Neural progenitor cell (in vitro differentiated cells): ENCODE results near the gene ARMC3.

Experiments
- EZH2phosphoT487 ChIP-seq: fragments of 200-600 bp; sonication (generic); IDR thresholded peaks from 2 replicates; pipeline ENCODE4 v1.6.1; 2017; ENCODE audit warnings: antibody characterized with exemption
- TF ChIP-seq, protein P1 (sequence below): fragments of 200-600 bp; sonication (generic); IDR thresholded peaks from 2 replicates; pipeline ENCODE4 v1.5.1; 2017; ENCODE audit warnings: antibody characterized with exemption, mild to moderate bottlenecking

DNA sequence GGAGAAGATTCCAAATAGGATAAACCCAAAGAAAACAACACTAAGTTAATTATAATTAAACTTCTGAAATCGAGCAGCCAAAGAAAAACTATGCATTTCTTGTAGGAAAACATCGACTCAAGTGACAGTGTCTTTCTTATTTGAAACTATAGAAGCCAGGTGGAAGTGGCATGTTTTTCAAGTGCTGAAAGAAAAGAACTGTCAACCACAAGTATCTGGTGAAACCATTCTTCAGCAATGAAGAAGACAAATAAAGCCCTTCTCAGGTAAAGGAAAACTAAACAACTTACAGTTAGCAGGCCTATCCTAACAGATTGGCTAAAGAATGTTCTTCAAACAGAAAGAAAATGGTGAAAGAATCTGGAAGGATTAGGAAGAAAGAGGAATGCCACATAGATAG lies 96.1 kb downstream of the ARMC3 start:
- TF ChIP-seq, protein P1, sequence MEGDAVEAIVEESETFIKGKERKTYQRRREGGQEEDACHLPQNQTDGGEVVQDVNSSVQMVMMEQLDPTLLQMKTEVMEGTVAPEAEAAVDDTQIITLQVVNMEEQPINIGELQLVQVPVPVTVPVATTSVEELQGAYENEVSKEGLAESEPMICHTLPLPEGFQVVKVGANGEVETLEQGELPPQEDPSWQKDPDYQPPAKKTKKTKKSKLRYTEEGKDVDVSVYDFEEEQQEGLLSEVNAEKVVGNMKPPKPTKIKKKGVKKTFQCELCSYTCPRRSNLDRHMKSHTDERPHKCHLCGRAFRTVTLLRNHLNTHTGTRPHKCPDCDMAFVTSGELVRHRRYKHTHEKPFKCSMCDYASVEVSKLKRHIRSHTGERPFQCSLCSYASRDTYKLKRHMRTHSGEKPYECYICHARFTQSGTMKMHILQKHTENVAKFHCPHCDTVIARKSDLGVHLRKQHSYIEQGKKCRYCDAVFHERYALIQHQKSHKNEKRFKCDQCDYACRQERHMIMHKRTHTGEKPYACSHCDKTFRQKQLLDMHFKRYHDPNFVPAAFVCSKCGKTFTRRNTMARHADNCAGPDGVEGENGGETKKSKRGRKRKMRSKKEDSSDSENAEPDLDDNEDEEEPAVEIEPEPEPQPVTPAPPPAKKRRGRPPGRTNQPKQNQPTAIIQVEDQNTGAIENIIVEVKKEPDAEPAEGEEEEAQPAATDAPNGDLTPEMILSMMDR = no peak
- TF ChIP-seq EZH2phosphoT487 = no peak
